HuH-7.5 (cell line): ENCODE data around the gene IDH3A.

Experiments
- DNase-seq: peaks from one replicate; pipeline ENCODE4 v3.0.0; 2011; ENCODE audit warnings: low spot score

IDH3A gene

DNA sequence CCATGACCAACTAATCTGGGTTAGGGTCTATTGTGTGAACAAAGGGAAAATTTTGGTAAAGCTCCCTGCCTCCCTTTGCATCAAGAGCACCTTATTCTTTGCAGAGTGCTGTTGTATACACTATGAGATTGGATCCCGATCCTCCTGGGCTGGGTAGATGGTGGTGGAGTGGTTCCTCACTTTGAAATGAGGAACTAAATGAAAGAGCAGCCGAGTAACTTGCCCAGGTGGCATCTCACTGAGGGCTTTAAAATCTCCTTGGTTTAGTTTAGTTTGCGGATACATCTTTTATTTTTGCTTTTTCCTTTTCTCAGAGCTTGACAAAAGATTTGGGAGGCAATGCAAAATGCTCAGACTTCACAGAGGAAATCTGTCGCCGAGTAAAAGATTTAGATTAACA is 19.4 kb downstream of the IDH3A start:
- DNase-seq = no peak

DNA sequence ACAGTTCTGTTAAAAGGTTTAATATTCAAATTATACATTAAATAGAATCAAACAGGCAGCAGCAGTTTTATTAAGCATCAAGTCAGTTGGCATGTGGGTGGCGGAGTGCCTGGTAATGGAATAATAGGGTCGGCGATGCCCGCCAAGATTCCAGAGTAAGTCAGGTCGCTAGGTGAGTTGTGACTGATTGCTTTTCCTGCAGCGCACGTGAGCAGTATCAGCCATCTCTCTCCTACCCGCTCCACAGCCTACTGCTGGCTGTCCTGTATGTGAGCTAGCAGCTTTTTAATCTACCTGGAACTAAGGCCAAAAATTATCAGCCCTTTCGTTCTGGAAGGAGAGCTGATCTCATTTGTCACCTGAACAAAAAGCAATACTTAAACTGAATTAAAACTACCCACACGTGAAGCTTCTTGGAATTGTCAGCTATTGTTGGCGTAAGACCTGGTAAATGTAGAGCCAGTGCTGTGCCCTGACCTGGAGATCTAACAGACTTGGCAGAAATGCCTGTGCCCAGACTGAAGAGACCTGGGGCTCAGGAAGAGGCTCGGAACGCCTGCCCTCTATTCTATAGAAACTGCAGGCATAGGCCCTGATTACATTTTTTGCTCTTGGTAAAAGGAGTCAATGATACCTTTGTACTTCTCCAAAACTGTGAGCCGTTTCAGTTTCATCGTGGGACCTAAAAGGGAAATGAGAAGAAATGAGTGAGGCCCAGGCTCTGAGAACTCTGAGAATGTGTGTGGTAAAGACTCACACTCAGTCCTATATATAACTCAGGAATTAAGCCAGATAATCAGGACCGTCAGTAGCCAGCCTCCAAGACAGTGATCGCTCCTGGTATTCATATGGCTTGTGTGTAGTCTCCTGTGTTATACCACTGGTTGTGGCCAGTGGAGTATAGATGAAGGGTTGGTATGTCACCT is 21.9 kb downstream of the IDH3A start:
- DNase-seq = no peak

DNA sequence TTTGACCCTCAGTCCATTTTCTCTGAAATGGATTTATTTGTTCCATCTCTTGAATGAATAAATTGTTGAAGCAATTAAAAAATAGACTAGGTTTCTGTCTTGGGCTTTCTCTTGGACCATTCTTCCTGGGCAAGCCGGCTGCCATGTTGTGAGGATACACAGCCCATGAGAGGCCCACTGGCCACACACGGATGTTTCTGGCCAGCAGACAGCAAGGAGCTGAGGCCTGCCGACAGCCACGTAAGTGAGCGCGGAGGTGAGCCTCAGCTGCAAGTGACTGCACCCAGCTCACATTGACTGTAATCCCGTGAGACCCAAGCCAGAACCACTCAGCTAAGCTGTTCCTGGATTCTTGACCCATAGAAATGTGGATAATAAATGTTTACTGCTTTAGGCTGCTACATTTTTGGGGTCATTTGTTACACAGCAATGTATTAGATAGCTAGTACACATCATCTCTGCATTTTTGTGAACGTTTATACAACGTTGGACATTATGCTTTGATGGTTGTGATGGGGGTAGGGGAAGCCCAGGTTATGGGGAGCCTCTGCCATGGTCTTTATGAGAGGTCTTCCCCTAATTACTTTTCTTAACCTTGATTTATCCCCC is 22.8 kb downstream of the IDH3A start:
- DNase-seq = no peak

DNA sequence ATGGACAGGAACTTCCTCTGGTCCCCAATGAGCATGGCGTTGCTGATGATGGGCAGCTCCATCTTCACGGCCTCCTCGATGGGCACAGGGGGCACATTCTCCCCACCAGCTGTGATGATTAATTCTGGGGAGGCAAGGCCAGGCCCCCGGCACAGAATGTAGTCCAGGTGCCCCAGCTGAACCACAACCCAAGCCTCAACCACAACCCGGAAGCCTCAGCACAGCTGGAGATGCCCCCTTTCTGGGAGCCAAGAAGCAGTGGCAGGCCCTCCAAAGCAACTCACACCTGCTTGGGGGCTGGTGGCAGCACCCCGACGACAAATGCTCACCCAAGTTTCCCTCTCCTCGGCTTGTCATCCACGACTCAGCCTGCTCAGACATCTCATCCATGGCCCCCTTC is 25.2 kb downstream of the IDH3A start:
- no peak for DNase-seq

DNA sequence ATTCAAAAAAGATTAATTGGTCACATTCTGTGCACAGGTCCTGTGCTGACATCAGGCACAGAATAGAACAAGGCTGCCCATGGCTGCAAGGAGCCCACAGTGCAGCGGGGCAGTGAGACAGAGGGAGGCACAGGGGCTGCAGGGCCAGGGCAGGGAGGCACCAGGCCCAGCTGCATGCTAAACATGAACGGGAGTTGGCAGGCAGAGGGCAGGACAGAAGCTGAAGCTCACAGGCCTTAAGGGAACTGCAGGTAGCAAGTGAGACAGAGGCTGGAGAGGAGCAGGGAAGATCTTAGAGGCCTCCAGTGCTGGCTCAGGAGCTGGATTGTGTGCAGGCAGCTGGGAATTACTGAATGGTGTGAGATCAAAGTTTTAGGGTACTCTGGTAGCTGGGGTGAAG is 26.2 kb downstream of the IDH3A start:
- DNase-seq = no peak

DNA sequence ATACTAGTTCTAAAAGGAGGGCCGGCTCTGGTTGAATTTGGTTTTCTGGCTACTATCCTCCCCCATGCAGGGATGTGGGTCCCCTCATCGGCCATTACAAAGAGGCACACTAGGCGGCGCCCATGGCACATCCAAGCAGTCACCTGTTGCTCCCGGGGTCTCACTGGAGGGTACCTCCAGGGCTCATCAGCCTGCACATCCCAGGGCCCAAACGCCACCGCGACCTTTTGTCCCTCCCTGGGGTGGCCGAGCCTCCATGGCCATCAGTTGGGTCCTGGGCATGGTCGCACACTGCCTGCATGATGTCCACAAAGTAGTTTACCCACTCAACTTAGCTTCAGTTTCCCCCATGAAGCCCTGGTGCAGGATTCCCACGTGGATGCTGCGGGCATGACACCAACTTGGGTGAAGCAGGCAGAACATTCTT is 28.3 kb downstream of the IDH3A start:
- DNase-seq = peak; percentile 62

DNA sequence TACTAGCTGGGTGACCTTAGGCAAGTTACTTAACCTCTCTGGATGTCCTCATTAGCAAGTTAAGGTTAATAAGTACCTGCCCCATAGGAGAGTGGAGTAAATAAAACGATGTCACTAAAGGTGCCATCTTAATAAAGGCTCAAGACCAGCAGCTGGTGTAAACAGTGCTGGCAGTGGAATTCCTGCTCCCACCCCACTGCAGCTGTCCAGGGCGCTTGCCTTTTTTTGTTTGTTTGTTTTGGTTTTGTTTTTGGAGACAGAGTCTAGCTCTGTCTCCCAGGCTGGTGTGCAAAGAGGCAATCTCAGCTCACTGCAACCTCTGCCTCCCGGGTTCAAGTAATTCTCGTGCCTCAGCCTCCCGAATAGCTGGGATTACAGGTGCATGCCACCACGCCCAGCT is 28.9 kb downstream of the IDH3A start:
- no peak for DNase-seq

DNA sequence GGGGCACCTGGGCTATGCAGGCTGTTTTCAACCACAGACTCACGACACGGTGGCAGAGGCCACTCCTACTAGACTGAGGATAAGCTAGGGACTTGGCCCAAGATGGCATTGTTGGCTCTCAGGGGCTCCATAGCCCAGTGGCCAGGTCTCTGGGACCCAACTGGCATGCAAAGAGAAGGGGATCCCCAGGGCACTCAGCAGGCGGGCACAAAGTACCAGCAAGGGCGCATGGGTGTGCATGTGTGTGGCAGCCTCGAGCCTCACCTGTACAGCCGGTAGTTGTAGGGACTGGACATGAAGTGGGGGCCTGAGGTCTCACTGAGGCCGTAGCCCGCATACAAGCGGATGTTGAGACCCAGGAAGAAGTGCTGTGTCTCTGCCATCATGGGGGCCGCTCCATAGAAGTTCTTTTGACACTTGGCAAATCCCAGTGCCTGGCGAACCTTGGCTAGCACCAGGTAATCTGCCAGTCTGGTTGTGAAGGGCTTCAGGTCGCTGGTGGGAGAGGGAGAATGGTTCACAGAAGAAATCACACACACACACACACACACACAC is 30.2 kb downstream of the IDH3A start:
- no peak for DNase-seq

DNA sequence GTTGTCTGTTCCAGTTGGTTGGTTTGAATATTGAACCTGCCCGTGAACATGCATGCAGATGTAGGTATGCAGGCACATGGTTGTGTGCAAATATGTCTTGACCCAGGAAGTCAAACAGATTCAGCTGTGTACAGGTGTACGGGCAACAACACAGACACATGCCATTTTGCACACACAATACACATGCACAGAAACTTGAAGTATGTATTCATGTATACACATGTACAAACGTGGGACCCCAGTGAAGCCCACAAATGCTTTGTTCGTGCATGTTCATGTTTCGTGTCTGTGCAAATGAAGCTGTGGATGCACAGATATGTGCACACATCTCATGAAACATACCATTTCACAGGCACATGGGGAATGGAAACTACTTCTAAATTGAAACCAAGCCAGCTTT is 30.7 kb downstream of the IDH3A start:
- DNase-seq = no peak

DNA sequence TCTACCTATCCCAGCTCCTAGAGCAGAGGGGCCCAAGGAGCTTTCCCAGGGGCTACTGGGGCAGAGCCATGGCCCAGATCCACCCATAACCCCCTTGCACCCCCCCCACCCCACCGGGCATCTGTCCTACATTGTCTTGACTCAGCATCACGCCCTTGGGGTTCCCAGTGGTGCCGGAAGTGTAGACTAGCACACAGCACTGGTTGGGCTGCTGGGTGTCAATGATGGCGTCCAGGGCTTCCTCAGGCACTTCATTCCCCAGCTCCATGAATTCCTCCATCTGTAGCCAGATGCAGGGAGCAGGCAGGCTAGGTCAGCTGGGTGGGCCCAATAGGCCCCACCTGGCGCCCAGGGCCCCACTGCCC is 33.2 kb downstream of the IDH3A start:
- no peak for DNase-seq

DNA sequence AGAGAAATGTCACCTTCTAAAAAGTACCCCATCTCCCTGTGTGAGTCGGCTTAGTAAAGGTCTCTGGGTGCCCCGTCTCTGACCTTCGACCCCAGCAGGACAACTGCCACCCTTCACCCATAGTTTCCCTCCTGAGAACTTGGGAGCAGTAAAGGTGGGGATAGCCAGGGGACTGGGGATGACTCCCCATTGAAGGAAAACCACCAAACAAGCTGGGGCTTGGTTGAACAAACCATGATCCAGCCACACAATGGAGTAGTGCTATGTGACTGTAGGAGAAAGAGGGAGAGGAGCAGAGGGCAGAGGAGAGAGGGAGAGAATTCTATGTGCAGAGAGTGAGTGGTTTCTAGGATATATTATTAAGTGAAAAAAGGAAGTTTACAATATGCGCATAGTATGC is 33.7 kb downstream of the IDH3A start:
- no peak for DNase-seq

DNA sequence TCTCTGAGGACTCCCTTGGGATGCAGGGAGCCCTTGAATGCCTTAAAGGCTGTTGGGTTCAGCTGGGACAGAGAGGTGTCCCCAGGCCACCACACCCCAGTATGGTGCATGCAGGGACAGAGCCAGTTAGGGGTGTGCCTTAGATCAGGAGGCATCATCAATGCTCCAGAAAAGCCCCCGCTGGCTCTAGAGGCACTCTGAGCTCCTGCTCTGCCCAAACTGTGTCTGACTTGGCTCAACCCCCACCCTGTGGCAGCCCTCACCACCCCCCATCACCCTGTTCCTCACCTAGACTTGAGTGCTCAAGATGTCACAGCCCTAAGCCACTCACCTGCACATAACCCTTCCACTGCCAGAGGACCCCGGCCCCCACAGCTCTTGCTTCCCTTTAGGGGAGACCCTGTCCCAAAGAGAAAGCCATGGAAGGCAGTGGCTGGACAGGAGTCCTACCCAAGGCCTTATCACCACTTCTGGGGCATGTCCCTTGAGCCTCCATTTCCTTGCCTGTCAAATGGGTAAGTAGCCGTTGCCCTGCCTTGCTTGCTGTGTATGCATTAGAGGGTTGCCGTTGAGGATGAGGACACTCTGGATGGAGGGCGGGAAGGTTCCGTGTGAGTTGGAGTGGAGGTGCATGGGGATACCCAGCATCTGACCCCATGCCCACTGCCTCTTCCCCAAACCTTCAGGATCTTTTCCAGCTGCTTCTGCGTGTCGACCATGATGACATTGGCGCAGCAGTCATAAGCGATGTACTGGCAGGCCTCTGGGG is 43.8 kb downstream of the IDH3A start:
- no peak for DNase-seq

DNA sequence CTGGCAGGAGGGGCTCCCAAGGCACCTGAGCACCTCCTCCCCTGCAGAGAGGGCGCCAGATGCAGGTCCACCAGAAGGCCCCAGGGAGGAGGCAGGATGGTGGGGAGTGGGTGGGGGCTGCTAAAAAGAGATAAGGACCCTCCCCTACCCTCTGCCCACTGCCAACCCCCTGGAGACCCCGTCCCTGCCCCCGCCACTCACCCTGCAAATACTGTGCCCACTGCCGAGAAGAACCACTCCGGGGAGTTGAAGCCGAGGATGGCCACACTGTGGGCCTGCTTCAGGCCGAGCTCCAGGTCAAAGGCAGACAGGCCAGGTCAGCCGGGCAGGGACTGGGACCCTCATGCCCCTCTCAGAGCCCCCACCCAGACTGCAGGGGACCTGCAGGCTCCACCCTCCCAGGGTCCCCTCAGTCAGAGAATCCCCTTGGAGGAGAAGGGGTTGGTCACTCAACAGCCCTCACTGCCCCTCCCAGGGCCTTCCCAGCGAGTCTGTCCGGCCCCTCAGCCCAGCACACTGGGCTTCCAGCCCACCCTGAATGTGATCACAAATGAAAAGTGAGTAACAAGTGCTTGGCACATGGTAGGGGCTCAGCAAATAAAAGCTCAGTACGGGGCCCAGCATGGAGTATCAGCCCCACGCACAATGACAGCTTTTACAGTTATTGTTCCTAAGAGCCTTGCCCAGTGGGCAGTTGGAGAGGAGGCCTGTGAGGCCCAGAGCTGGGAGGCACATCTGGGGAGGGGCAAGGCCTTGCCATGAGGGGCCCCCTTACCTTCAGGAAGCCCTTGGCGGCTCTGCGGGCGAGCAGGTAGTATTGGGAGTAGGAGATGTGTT is 44.8 kb downstream of the IDH3A start:
- DNase-seq = no peak

DNA sequence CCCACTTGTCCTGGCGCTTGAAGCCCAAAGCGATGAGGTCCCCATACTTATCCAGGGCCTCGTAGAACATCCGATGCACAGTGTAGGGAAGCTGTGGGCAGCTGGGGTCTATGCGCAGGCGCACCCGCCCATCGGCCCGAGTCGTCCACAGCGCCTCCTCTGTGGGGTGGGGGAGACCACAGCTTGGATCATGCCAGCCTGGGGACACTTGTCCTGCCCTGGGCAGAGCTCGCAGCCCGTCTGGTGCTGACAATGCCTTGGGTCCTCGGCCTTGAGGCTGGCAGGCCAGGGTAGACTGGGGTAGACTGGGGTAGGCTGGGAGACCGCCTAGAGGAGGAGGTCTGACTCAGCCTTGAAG is 45.4 kb downstream of the IDH3A start:
- no peak for DNase-seq

DNA sequence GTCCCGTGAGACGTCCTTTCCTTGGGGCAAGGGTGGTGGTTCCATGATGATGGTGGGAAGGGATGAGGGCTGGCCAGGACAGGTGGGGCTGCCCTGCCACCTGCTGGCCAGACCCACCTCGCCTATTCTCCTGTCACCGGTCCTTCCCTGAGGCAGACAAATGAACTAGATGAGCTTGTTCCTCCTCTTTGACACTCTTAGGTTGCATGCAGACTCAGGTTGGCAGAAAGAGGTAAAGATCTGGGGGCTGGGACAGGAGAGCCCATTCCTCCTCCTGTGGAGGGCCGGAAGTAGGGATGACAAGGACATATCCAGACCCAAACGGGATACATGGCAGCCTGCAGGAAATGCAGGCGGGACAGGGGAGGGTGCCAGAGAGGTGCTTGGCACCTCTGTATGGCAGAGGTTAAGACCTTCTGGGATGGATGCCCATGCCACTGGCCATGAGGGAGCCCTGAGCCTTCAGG is 46.6 kb downstream of the IDH3A start:
- peak; percentile 91 for DNase-seq

DNA sequence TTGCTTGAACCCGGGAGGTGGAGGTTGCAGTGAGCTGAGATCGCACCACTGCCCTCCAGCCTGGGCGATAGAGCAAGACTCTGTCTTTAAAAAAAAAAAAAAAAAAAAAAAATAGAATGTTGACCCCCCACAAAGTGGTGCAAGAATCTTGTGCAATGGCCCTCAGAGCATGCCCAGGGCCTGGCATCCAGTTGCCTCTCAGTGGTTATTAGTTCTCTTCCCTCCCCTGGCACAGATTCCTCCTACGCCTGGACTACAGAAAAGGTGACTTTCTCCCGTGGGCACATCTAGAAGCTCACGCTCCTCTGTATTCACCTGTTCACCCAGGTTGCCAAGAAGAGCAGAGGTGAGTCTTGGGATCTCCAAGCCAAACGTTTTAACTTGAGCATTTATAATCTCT is 48.5 kb downstream of the IDH3A start:
- no peak for DNase-seq

DNA sequence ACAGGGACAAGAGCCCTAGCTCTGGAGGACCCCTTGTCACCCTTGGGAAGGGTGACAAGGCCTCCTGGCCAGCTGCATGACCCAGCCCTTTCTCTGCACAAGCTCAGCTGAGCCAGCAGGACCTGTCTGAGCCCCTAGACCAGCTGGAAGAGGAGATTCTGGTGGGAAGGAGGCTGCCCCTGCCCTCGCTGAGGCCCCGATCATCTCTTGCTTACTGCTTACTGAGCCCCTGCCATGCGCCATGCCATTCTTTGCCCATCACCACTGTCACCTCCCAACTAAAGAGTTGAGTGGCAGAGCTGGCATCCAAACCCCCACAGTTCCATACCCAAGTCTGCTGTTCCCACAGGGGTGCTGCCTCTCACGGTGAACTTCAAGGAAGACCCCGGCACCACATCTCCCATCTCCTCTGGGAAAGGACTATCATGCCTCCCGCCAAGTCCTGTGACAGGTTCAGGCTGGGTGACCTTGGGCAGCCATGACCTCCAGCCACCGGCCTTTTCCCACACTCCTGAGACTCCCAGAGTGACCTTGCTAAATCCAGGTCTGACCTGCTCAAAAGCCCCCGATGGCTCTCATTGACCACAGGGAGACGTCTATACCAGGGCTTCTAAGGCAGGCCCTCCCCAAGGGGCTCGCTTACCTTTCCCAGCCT is 51.2 kb downstream of the IDH3A start:
- DNase-seq = no peak

DNA sequence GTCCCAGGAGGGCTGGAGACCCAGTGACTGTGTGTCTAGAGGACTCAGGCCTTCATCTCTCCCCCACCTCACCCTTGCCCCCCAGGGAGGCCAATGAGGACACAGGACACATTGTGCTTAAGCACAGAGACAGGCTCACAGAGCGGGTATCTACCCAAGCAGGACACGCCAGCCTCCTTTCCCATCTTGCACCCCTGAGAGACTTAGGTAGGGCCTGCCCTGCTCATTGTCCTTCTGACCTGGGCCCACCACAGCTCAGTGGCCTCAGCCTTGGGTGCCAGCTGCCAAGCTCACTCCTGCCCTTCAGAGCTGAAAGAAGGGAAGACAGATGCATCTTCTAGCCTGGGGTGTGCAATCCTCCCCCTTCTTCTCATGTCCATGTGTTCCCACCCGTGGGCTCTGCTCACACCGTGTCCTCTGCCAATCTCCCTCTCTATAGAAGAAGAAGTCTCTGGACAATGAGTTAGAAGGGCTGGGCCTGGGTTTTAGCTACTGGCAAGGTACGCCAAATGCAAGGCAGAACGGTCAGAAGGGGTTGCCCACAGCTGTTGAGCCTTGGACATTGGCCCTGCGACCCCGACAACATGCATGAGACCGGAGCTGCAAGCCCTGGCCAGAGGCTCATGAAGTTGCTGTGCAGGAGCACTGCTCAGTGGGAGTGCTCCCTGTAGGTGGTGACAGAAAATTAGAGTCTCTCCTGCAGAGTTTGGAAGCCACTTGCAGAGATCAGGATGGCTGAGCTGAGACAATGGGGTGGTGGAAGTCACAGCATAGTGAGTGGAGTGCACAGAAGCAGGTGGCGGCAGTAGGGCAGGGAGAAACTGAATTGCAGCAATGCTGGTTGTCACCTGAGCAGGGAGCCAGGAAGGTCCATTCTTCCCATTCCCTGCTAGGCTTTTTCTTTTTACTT is 52.4 kb downstream of the IDH3A start:
- DNase-seq = no peak

DNA sequence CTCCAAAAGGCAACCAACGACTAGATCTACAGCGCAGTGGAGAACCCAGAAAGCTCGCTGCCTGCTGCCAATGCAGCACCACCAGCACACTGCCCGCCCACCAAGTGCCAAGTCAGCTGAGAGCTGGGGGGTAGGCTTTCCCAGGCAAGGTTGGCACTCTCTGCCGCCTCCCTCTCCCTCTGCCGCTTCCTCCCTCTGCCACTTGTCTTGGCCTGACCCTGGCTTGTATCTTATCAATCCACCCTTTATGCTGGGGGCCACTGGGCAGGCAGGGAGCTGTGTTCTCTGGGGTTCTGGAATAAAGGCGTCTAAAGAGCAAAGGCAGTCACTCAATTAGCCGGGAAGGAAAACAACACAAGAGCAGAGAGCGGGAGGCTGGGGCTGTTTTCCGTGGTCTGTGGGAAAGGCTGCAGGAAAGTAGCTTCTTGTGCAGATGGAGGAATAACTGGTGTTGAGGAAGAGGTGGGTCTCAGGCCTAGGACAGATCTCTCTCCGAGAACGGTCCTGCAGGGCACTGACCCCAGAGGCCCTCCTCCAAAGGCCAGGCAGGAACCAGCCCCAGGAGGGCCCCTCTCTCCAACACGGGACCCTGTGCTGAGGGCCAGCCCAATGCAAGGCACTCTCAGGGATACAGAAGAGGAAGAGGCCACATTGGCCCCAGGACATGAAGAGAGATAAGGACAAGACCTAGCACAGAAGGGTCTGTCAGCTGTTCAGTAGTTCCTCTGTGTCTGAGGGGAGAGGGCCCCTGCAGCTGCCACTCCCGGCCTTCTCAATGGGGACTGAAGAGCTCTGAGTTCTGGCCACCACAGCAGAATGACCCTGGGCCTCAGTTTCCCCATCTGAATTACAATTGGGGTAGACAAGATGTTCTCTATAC is 54.4 kb downstream of the IDH3A start:
- DNase-seq = no peak
